NCI-H2196 treated with DMSO at 0.1 percent for 48 hours (cell line): ENCODE measurements around the gene MICU2.

ENCODE experiments used
- DNase-seq: peaks from one replicate; lab custom pipeline; 2025; ENCODE audit not compliant: unreplicated experiment; lab: John Stamatoyannopoulos, UW

MICU2 gene

GRCh38 chr13:21504379-21504778 is 99.6 kb downstream of the MICU2 start:
- DNase-seq, result no peak

- no peak for DNase-seq
Observed at GRCh38 chr13:21501686-21502085, 102.3 kb downstream of the MICU2 start.

- no peak for DNase-seq
Observed at GRCh38 chr13:21486322-21486721, 117.6 kb downstream of the MICU2 start.

GRCh38 chr13:21483748-21484147 is 120.2 kb downstream of the MICU2 start:
- no peak for DNase-seq

- DNase-seq, result peak; percentile 25
Observed at GRCh38 chr13:21481359-21481758, 122.6 kb downstream of the MICU2 start.

- DNase-seq, result no peak
Observed at GRCh38 chr13:21478881-21479808, 124.8 kb downstream of the MICU2 start.

GRCh38 chr13:21476893-21477472 is 127.0 kb downstream of the MICU2 start:
- peak; percentile 40 for DNase-seq

GRCh38 chr13:21475115-21475514 is 128.9 kb downstream of the MICU2 start:
- no peak for DNase-seq

- DNase-seq, result no peak
Observed at GRCh38 chr13:21470785-21471184, 133.2 kb downstream of the MICU2 start.

- DNase-seq, result no peak
Observed at GRCh38 chr13:21466527-21466926, 137.4 kb downstream of the MICU2 start.

- DNase-seq, result no peak
Observed at GRCh38 chr13:21465710-21466160, 138.2 kb downstream of the MICU2 start.

GRCh38 chr13:21463424-21463823 is 140.5 kb downstream of the MICU2 start:
- DNase-seq, result no peak

GRCh38 chr13:21461131-21461530 is 142.8 kb downstream of the MICU2 start:
- DNase-seq, result no peak

GRCh38 chr13:21458813-21459701 is 144.9 kb downstream of the MICU2 start, which contains the start of gene ZDHHC20:
Gene ZDHHC20, minus strand, starts transcription at chr13:21459303. Its CDS starts 132 bp downstream, at chr13:21459171.
- peak; percentile 40 for DNase-seq

GRCh38 chr13:21458451-21458812 is 145.5 kb downstream of the MICU2 start:
- DNase-seq, result no peak

GRCh38 chr13:21453387-21454081 is 150.4 kb downstream of the MICU2 start:
- DNase-seq, result no peak

- no peak for DNase-seq
Observed at GRCh38 chr13:21450936-21451335, 153.0 kb downstream of the MICU2 start.

- DNase-seq, result no peak
Observed at GRCh38 chr13:21446656-21447055, 157.3 kb downstream of the MICU2 start.

- DNase-seq, result no peak
Observed at GRCh38 chr13:21445759-21446158, 158.2 kb downstream of the MICU2 start.

GRCh38 chr13:21443171-21443570 is 160.8 kb downstream of the MICU2 start:
- DNase-seq, result no peak
